Dedifferentiated amniotic fluid mesenchymal stem cell (primary cell): Measurements from ENCODE around the gene PERM1.
"Not testable (repeated sequence)": the region's sequence is repeated elsewhere in the genome, so short reads cannot be mapped to it uniquely, and the experiment has no call there.

ENCODE experiments used
- DNase-seq: peaks from one replicate; pipeline ENCODE4 v3.0.0-alpha.2; 2016; ENCODE audit errors: extremely low spot score

PERM1 gene

DNA sequence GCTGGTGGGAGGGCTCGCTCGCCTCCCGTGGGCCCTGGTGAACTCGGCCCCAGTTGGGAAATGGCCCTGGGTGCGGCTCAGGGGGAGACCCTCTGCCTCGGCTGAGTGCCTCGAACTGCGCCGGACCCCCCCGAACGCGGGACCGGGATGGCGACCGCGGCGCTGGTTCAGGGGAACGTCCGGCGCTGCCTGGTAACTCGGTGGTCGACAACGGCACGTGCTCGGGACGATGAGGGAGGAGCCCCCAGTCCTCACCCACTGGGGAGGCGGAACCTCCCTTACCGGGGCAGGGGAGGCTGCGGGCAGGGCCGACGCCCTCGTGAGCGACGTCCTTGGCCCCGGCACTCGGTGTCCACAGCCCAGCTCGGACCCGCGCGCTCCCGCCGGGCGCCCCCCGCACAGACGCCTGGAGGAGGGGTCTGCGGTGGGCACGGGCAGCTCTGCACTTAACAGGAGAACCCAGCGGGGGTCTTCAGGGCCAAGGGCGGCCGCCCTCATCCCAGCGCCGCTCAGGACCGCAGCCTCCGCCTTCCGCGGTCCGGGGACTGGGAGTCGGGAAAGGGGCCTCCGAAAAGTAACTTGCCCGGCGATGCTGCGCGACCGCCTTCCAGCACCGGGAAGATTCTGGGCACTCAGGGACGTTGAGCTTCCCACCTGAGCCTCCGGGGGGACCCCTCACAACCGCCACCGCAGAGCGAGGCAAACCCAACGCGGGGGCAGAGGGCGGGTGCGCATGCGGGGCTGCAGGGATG is 16.3 kb upstream of the PERM1 start:
- DNase-seq, result no peak

DNA sequence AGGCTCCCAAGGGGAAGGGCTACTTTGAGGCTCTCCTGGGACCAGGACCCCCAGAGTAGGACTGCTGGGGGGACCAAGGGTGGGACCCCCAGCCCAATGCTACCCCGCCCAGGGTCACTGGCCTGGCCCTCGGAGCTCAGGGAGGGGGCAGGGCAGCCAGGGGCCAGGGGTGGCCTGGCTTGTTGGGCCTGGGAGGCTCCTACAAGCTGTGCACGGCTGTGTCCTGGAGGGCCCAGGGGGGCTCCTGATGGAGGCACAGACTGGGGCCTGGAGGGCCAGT is 15.8 kb upstream of the PERM1 start:
- DNase-seq, result no peak

DNA sequence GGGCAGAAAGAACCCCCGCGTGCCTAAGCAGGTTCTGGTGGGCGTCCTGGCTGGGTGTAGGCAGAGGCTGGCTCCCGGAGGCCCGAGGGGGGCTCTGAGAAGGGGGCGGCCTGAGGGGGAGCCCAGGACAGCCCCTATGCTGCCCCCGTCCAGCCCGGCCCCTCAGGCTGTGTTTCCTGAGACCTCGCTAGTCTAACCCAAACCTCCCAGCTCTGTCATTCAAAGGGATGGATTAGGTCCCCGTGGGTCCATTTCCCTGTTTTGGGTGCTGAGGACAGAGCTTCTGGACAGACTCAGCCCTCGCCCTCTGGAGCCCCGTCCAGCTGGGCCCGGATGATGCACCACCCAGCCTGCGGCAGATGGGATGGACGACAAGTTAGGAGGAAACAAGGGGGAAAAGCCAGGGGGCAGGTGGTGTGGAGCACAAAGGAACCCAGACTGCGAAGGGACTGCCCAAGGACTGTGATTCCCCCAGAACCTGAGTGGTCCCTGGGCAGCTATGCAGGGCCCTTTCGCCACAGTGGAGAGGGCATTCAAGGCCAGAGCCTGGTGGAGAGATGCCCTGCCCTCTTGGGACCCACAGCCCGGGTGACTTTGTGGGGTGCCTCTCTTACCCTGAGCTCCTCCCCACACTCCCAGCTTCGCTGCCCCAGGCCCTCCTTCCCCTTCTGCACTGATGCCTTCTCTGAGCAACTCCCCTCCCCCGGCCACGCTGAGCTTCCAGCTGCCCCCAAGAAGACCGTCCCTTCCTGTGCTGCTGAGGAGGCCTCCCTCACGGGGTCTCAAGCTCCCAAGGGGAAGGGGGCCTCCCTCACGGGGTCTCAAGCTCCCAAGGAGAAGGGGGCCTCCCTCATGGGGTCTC is 15.2 kb upstream of the PERM1 start:
- DNase-seq, result no peak

- no peak for DNase-seq
Measured at GRCh38 chr1:995665-996633, 14.1 kb upstream of the PERM1 start.

DNA sequence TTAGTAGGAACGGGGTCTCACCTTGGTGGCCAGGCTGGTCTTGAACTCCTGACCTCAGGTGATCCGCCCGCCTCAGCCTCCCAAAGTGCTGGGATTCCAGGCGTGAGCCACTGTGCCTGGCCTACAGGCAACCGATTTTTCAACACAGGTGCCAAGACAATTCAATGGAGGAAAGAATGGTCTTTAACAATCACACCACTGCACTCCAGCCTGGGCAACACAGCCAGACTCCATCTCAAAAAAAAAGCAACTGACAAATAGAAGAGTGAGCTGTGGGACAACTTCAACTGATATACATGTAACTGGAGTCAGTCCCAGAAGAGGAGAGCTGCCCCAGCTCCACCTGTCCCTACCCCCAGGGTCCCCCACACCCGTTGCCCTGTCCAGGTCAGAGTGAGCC is 12.7 kb upstream of the PERM1 start:
- DNase-seq, result not testable (repeated sequence)

GRCh38 chr1:993379-993995 is 11.6 kb upstream of the PERM1 start:
- DNase-seq, result no peak

GRCh38 chr1:992362-992761 is 10.5 kb upstream of the PERM1 start:
- DNase-seq, result no peak

DNA sequence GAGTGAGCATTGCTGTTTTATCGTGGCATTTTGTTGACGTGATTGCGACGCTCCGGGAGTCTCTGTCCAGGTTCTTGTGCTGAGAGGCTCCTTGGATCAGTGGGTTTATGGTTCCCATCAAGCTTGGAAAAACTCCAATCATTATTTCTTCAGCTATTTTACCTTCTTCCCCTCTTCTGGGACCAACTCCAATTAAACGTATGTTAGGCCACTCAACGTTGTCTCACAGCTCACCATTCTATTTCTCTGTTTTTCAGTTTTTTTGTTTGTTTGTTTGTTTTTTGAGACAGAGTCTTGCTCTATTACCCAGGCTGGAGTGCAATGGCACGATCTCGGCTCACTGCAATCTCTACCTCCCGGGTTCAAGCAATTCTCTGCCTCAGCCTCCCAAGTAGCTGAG is 10.0 kb upstream of the PERM1 start:
- DNase-seq, result no peak

- DNase-seq, result not testable (repeated sequence)
Measured at GRCh38 chr1:991275-991674, 9.4 kb upstream of the PERM1 start.

GRCh38 chr1:988061-988460 is 6.2 kb upstream of the PERM1 start:
- not testable (repeated sequence) for DNase-seq

GRCh38 chr1:985126-985525 is 3.2 kb upstream of the PERM1 start:
- no peak for DNase-seq

DNA sequence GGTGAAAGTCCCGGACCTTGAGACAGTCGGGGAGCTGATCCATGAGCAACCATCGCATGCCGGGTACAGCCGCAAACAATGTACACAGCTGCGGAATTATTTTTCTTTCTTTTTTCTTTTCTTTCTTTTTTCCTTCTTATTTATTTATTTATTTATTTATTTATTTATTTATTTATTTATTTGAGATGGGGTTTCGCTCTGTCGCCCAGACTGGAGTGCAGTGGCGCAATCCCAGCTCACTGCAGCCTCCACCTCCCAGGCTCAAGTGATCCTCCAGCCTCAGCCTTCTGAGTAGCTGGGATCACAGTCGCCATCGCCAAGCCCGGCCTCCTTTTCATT is 2.6 kb upstream of the PERM1 start:
- no peak for DNase-seq

GRCh38 chr1:983798-984475 is 2.0 kb upstream of the PERM1 start:
- DNase-seq, result no peak

- DNase-seq, result no peak
Measured at GRCh38 chr1:982765-983436, 1.0 kb upstream of the PERM1 start.

DNA sequence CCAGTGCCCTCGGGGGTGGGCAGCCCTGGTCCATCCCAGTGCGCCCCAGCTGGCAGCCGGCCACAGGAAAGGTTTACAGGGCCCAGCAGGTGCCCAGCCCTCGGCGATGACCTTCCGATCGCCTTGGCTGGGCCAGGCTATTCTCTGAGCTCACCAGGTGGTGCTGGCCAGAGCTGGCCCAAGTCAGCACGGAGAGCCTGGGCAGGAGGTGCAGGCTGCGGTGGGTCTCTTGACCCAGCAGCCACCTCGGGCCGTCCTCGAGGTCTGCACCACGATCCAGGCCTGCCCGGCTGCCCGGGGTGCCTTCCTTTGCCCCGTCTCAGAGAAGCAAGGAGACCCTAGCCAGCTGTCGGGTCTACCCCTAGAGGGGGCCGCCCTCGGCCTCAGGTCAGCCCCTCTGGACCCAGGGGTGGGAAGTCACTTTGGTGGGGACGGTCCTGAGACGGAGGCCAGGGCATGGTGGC is 370 bp downstream of the PERM1 start:
- no peak for DNase-seq

GRCh38 chr1:980602-981395 is 1.1 kb downstream of the PERM1 start:
- no peak for DNase-seq

GRCh38 chr1:980137-980571 is 1.7 kb downstream of the PERM1 start:
- no peak for DNase-seq

GRCh38 chr1:979744-980072 is 2.2 kb downstream of the PERM1 start:
- no peak for DNase-seq

DNA sequence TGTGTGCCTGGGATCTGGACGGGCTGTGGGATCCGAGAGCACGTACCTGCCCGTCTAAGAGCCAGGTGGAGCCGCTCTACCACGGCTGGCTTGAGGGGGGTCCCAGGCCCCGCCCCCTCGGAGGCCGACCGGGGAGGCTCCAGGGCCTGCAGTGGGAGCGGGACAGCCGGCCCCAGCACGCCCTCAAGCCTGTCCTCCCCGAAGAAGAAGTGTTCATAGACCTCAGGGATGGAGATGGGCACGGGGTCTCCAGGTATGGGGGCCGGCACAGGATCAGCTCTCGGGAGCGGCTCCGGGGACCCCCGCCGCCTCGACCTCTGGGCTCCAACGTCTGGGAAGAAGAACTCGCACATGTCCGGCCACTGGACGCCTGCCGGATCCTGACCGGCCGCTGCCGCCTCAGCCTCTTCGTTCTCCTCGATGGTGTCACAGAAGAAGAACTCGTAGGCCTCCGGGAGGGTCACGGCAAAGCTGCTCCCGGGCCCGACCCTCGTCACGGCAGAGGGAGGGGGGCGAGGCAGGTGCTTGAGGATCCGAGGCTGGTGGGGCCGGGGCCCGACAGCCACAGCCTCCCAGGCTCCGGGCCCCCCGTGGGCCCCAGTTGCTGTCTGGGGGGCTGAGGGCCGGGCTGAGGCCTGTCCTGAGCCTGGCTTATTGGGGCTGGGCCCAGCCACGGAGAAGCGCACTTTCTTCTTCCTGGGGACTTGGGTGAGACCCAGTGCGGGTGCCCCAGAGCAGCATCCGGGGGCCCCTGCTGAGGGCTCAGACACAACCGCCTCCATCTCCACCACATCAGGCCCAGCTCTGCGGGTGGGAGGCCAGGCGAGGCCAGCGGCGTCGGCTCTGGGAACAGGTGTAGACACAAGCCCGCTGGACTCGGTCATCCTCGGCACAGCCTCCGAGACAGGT is 2.8 kb downstream of the PERM1 start:
- DNase-seq, result no peak
